Subcutaneous adipose tissue (tissue), 4 donors: Measurements from ENCODE around the gene ADPGK. TPM values are rescaled to one million over a fixed set of nuclear protein-coding genes. Genes with fewer than 3 reads are reported as not detected.

Experiments
- total RNA-seq, 4 donors: library from RNA; depleted of rRNA; stranded (reverse); fragments of >200 nt; gene quantifications; one replicate each; pipeline ENCODE4 v1.1.0, GENCODE V29; 2016
- TF ChIP-seq, protein P1 (sequence below): fragments of 450-650 bp; IDR thresholded peaks from one replicate; pipeline ENCODE4 v1.5.1; 2016; ENCODE audit warnings: low read depth, mild to moderate bottlenecking, control low read depth, antibody characterized with exemption, moderate library complexity

The ADPGK gene
- total RNA-seq, 4 donors from 2014 or later: 62.3 to 96.2 (median 69.4) TPM

DNA sequence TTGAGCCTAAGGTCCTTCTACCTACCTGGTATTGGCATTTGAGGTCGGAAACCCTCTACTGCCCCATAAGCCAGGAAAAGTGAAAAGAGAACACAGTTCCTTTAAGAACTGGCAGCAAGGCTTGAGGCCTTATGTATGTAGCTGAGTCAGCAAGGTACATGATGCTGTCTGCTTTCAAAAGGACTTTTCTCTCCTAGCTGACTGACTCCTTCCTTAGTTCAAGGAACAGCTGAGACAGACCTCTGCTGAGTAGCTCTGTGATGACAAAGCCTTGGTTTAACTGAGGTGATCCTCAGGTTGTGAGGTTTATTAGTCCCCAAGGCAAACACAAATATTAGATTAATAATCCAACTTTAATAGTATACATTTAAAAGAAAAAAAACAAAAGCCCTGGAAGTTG, 45.8 kb downstream of the ADPGK start:
- TF ChIP-seq, protein P1, sequence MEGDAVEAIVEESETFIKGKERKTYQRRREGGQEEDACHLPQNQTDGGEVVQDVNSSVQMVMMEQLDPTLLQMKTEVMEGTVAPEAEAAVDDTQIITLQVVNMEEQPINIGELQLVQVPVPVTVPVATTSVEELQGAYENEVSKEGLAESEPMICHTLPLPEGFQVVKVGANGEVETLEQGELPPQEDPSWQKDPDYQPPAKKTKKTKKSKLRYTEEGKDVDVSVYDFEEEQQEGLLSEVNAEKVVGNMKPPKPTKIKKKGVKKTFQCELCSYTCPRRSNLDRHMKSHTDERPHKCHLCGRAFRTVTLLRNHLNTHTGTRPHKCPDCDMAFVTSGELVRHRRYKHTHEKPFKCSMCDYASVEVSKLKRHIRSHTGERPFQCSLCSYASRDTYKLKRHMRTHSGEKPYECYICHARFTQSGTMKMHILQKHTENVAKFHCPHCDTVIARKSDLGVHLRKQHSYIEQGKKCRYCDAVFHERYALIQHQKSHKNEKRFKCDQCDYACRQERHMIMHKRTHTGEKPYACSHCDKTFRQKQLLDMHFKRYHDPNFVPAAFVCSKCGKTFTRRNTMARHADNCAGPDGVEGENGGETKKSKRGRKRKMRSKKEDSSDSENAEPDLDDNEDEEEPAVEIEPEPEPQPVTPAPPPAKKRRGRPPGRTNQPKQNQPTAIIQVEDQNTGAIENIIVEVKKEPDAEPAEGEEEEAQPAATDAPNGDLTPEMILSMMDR: no peak

DNA sequence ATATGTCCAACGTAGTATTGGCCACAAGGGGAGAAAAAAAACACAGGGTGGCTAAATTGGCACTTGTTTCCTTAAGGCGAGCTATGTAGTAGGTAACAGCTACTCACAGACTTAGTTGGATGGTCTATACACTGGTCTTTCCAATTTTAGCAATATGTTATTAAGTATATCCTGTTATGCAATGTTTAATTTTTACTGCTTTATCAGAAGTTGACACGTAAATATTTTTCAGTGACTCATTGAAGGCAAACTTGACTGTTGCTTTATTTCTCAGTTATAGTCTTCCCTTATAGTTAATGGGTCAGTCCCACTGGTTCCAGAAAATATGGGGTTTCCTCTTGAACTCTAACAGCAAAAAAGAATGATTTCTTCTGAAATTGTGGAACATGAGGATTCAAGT, 46.5 kb downstream of the ADPGK start:
- TF ChIP-seq, protein P1: no peak

DNA sequence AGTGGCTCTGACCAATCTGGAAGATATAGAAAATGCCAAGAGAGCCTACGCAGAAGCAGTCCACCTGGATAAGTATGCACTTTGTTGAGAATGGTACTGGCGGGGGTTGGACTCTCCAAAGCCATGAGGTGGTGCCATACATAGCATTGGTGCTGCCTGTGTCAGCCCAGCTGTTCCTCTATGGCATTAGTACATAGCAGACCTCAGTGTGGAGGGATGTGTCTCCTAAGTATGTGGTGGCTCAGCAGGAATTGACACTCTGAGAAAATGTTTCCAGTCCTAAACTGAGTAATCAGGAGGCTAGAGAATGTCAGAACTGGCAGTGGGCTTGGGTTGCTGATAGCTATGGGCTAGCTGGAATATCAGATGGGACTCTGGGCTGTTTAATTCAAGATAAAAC, 48.4 kb downstream of the ADPGK start:
- TF ChIP-seq, protein P1: no peak

DNA sequence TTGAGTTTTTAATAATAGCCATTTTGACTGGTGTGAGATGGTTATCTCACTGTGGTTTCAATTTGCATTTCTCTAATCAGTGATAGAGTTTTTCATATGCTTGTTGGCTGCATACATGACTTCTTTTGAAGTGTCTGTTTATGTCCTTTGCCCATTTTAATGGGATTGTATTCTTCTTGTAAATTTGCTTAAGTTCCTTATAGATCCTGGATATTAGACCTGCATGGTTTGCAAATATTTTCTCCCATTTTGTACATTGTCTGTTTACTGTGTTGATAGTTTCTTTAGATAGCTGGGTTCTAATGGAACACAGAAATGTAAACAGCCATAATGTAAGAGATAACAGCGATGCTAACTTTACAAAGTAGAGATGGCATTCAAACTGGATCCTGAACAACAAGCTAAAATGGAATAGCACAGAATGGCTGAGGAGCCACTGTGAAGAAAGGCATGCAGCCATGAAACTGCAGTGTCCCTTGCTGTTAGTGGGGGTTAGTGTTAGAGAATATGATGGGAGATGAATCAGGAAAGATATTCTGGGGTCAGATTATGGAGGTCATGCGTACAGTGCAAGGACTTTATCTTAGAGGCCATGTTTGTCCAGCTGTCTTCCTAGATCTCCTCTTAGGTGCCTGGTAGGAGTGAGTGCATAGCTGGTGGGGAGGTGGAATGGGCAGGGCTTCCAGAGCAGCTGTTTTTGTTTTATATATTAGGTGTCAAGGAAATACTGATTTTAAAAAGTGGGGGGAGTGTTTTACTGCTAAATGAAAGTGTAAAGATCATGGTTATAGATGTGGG, 49.4 kb downstream of the ADPGK start:
- TF ChIP-seq, protein P1: no peak

DNA sequence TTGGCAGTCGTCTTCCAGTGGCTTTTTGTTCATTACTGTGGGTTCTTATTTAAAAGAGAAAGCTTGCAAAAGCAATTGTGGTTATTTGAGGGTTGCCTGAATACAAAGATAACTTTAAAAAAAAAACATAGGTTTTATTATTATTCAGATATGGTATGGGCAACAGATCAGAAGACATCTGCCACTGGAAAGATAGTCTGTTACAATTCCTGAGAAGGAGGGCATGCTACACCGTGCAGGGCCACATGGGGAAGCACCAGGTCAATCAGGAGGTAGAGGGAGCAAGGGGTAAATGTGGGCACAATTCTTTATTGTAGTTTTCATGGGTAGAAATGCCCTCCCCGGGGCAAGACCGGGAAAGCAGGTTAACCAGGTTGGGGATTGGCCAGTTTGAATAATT, 51.0 kb downstream of the ADPGK start:
- TF ChIP-seq, protein P1: no peak

DNA sequence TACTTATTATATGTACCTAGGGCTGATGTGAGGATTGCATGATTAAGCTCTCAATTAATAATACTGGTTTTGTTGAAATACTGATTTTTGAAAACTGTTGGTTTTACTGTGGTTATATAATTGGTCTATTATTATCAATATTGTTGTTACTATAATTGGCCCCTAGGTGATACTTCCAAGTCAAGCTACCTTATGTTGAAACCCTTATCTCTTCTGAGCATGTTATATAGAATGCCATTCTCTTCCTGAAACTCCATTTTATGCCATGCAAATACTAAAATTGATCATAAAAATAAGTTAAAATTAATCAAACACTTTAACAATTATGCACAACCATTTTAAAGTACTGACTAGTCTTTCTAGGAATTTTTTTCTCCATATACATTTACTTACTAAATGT, 51.5 kb downstream of the ADPGK start:
- TF ChIP-seq, protein P1: no peak

DNA sequence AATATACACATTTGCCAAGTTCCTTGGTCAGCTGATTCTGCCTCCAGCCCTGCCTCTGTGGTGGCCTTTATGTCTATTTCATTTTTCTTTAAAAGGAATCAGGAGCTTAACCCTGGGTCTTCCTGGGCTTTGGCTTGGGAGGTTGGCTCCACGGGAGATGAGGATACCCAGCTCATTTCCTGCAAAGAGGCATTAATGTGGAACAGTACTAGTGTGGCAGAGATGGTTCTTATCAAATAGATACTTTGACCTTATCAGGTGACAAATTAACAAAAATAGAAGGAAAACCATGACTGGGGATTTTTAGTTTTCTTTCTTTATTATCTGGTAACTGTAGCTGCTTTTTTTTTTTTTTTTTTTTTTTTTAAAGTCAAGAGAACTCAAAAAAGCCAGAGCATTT, 54.7 kb downstream of the ADPGK start:
- TF ChIP-seq, protein P1: no peak
